Motor neuron (in vitro differentiated cells): Measurements from ENCODE around the gene ELMOD3. TPM values are rescaled to one million over a fixed set of nuclear protein-coding genes. Genes with fewer than 3 reads are reported as not detected.
A peak's percentile ranks its signal among the peaks of the same experiment; 100 is the strongest.
"Not testable (repeated sequence)": the region's sequence is repeated elsewhere in the genome, so short reads cannot be mapped to it uniquely, and the experiment has no call there.

ENCODE experiments used
- ATAC-seq, 8 experiments: fragments of 200-7000 bp; cut with Tn5 transposase; replicated peaks in 6 of 8; 2 replicates each; pipeline ENCODE4 v1.8.0; 2021; ENCODE audit warnings: mild to moderate bottlenecking in 8 of 8, moderate library complexity in 8 of 8
- H3K27ac ChIP-seq, 2 donors: fragments of 250-450 bp; sonication (Bioruptor Pico); 2 replicates each; pipeline ENCODE4 v1.9.0; 2021; ENCODE audit warnings: antibody characterized with exemption in 2 of 2, mild to moderate bottlenecking in 2 of 2, moderate library complexity in 1 of 2
- H3K4me1 ChIP-seq, 2 donors: fragments of 250-450 bp; sonication (Bioruptor Pico); replicated peaks in 1 of 2; 2 replicates each; pipeline ENCODE4 v1.6.1; 2021; ENCODE audit warnings: antibody characterized with exemption in 2 of 2, mild to moderate bottlenecking in 2 of 2, moderate library complexity in 1 of 2
- H3K4me3 ChIP-seq, 5 donors: fragments of 250-450 bp; sonication (Bioruptor Pico); 2 replicates each; pipeline ENCODE4 v1.9.0; 2021; ENCODE audit warnings: antibody characterized with exemption in 5 of 5, mild to moderate bottlenecking in 5 of 5, moderate library complexity in 4 of 5
- WGBS, 10 experiments: fragments of 450-650 bp; shearing (Covaris generic); methylation state at CpG; one replicate each; pipeline ENCODE4 v1.0.0; 2022; 5-methylcytosine and 5-hydroxymethylcytosine counted together
- in situ Hi-C, 9 experiments: fragments of 400-800 bp; cut with MboI; loops; one replicate each; pipeline ENCODE4 v1.15.0; 2021; ENCODE audit warnings: low sequenced_read_pairs in 9 of 9, low pct_unique_long_range_greater_than_20kb in 2 of 9; ENCODE audit not compliant: unreplicated experiment in 9 of 9
- total RNA-seq, 8 experiments: library from RNA; unstranded; fragments of 300-600 nt; gene quantifications; 2 replicates each; pipeline versions ENCODE4 v1.2.3 to v1.2.4, GENCODE V29; 2022

ELMOD3 gene
- total RNA-seq, 8 experiments from 2014 or later, result 15.4 to 21.1 (median 18.1) TPM

DNA sequence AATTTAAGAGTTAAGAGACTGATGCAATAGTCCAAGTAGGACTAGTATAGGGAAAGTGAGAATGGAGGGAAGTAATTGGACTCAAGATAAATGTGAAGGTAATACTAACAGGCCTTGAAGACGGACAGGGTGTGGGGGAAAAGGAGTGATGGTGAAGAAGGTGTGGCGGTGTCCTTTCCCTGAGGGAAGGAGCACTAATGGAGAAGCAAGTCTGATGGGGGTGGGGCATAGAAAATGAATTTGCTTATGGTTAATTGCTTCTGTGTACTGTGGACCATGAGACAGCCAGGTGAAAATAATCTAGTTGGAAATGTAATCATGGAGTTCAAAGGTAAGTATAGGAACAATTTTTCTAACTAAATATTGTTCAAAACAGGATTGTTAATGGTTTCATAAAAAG lies 19.6 kb upstream of the ELMOD3 start:
- Histone ChIP-seq H3K4me3 (no peak overlapping the region), H3K4me1 (no peaks in the 10 kb centered on the region), H3K27ac (no peak overlapping the region)
- ATAC-seq, result no peak
- in situ Hi-C loops, result no loop called here
- 20 to 100% (median 65%) methylated on average over 1 to 2 of the region's 2 CpGs; no CpG with 5 or more reads in 3 of the 10 experiments for WGBS, 10 experiments

DNA sequence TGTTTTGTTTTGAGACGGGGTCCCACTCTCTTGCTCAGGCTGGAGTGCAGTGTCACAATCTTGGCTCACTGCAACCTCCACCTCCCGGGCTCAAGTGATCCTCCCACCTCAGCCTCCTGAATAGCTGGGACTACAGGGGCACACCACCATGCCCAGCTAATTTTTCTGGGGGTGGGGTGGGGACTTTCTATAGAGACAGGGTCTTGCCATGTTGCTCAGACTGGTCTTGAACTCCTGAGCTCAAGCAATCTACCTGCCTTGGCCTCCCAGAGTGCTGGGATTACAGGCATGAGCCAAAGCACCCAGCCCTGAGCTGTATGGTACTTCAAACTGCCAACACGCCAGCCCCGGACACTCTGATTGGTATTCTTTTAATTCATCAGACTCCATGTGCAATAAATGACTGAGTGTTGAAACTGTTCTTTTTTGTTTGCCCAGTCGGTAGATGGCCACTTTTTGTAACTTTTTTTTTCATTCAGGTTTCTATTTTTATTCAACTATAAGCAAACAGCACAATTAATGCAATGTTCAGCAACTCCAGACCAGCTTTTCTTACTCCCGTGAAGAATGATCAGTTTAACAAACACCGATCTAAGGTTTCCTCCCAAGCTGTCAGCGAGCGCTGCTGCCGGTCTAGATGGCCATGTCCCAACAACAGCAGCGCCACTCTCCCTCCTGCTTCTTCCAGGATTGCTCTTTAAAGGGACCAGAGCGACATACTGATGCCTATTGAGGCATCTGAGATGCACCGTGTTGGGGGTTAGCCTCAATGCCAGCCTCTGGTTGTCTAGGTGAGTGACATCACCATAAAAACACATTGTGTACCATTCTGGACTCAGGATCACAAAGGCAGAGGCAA lies 14.3 kb upstream of the ELMOD3 start:
- 0 to 66% (median 38%) methylated on average over 1 to 12 of the region's 13 CpGs for WGBS, 10 experiments
- no peaks in the 10 kb centered on the region for H3K4me1 ChIP-seq

DNA sequence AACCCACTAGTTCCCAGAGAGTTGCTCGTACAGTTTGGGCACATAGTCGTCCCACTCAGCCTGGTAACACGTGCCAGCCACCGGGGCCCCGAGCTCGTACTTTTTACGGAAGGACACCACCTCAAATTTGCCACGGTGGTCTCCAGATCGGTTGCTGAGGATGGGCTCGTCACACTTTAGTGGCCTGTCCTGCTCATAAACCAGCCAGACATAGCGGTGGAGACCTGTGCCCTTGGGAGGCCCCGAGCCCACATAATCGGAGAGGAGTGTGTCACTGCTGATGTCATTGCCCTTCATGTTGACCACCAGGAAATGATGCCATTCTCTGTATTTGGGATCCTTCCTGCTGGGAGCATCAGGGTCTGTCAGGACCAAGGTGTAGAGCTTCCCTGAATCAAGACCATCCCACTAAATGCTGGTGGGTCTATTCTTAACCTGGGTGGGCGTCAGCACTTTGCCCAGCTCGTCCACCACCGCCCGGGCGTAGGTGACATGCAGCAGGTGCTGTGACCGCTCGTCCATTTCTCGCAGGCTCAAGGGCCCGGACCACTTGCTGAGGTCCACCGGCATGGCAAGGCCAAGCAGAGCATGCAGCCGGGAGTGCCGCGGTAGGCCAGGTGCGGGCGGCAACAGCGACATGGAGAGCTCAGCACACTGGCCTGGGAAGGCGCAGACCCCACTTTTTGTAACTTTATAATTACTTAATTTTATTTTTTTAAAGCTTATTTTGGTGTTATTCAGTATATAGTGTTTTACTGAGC lies 13.1 kb upstream of the ELMOD3 start:
- Histone ChIP-seq H3K4me3 (no peak overlapping the region), H3K27ac (no peak overlapping the region), H3K4me1 (no peaks in the 10 kb centered on the region)
- in situ Hi-C loops, result no loop called here
- peak in 2 of 8 experiments; percentile 37 to 42 for ATAC-seq
- 76 to 100% (median 100%) methylated on average over 1 to 9 of the region's 30 CpGs; no CpG with 5 or more reads in 1 of the 10 experiments for WGBS, 10 experiments

More for the DNA sequence above, 14.3 kb upstream of the ELMOD3 start:
- H3K27ac ChIP-seq, result no peak overlapping the region
- peak; percentile 43 to 80 (median 65) for ATAC-seq
- H3K4me3 ChIP-seq, result no peak overlapping the region
- in situ Hi-C loops, result no loop called here

DNA sequence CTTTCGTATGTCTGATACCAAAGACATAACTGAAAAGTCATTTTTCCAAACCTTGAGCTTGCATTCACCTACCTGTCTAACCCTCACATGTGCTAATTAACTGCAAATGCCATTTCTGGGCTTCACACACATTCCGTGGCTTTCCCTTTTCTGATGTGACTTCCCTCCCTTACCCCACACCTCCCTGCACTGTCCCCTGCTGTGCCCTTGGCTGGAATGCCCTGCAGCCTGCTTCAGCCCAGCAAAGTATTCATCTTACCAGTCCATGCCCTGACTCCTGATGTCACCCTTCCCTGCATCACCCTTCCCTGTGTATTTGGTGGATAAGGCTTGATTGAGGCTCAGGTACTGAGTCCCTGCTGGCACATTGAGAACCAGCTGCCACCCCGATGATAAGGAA lies 12.4 kb upstream of the ELMOD3 start:
- no peak for ATAC-seq
- Histone ChIP-seq H3K4me3 (no peak overlapping the region), H3K27ac (no peak overlapping the region), H3K4me1 (no peaks in the 10 kb centered on the region)
- 66 to 100% (median 72%) methylated on average over 1 to 3 of the region's 3 CpGs; no CpG with 5 or more reads in 3 of the 10 experiments for WGBS, 10 experiments
- in situ Hi-C loops, result no loop called here

DNA sequence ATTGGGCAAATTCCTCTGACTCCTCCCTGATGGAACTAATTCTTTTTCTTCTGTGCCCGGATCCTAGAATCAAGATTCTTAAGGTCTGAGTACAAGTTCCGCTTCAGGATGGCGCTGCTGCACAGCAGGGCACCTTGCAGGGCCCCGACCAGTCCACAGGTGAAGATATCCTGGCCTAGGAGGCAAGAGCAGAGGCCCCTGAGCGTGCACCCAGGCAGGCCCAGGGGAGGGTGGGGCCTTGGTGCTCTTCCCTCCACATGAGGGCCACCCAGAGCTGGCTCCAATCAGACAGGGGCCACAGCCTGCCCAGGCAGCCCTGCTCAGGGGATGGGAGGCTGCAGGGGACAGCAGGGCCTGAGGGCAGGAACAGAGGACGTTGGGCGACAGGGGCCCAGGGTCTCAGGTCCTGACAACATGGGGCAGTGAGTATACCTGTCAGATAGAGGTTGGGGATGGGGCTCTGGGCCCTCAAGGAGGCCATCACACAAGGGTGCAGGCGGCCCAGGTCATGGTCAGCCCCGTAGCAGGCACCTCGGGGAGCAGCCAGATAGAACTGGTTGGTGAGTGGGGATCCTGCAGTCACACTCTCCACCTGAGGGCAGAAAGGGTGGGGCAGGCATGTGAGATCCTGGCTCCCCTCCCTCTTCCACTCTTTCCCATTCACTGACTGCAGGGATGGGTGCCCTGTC lies 11.2 kb upstream of the ELMOD3 start:
- H3K4me3 ChIP-seq, H3K27ac ChIP-seq, in situ Hi-C loops, H3K4me1 ChIP-seq: not testable (repeated sequence)
- 60 to 100% (median 100%) methylated on average over 1 to 3 of the region's 10 CpGs; no CpG with 5 or more reads in 4 of the 10 experiments for WGBS, 10 experiments
- ATAC-seq, result peak in 1 of 8 experiments; percentile 21

DNA sequence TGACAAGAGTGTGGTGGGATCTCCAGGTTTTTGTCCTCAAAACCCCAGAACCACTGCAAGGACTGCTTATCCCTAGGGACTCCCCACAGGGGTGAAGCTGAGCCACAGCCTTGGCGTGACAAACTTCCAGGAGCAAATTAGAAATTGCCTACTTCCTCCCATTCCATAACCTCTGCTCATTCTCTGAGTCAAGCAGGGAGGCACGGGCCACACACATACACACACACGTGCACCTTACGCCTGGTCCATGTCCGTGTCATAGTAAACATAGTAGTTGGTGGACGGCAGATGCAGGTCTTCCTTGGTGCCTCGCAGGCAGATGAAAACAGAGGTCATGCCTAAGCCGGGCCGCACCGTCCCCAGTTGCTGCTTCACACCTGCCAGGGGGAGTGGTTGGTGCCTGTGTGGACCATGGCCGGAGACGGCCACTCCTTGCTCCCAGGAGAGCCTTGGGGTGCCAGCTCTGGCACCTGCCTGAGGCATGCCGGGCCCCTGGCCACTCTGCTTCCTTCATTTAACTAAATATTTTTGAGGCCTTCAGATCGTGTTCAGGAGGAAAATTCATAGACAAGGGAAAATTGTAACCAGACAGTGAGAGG lies 10.1 kb upstream of the ELMOD3 start:
- in situ Hi-C loops, result no loop called here
- WGBS, 10 experiments, result 20 to 100% (median 90%) methylated on average over 1 to 8 of the region's 14 CpGs; no CpG with 5 or more reads in 4 of the 10 experiments
- ATAC-seq, result no peak
- Histone ChIP-seq H3K4me1 (no peaks in the 10 kb centered on the region), H3K27ac (no peak overlapping the region), H3K4me3 (no peak overlapping the region)

DNA sequence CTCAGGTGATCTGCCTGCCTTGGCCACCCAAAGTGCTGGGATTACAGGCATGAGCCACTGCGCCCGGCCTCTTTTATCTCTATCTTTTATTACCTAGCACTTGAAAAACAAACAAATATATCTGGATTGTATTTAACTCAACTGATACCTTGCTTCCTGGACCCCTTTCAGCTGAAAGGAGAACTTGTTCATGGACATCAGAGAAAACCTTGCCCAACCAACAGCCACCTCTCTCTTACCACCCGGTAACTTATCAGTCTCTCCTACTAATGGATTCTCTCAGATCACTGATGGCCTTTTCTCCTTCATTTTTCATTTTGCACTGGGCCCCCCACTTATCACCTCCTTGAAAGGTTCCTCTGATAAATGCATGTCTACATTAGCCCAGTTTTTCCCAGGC lies 7.0 kb upstream of the ELMOD3 start:
- in situ Hi-C loops, result no loop called here
- no peak overlapping the region for H3K4me3 ChIP-seq
- H3K27ac ChIP-seq, result no peak overlapping the region
- no peaks in the 10 kb centered on the region for H3K4me1 ChIP-seq
- 81 to 100% (median 100%) methylated on average over 1 to 3 of the region's 3 CpGs; no CpG with 5 or more reads in 4 of the 10 experiments for WGBS, 10 experiments
- no peak for ATAC-seq

DNA sequence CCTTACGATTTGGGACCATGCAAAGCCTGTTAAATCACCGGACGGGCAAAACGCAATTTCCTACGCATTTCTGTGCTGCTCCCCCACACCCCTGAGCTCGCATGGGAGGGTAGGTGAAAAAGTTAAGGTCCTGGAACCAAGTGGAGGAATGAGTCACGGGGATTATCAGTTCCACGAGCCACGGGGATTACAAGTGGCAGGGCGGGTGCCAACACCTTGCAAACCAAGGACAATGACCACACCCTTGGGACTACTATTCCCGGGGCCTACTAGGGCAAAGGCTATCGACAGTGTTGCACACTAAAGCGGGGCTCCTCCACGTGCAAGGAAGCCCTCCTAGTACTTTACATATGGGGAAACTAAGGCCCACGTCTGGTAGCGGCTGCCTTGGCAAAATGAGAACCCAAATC lies 688 bp upstream of the ELMOD3 start:
- peak overlapping the region; percentile 21 to 28 for H3K27ac ChIP-seq
- peaks cover 11 to 13% of the 10 kb centered on the region in 2 donors for H3K4me1 ChIP-seq
- peak overlapping the region; percentile 57 to 97 (median 76) for H3K4me3 ChIP-seq
- WGBS, 10 experiments, result 0 to 80% (median 40%) methylated on average over 2 to 15 of the region's 16 CpGs; no CpG with 5 or more reads in 1 of the 10 experiments
- in situ Hi-C loops, result no loop called here
- peak; percentile 11 to 39 (median 22) for ATAC-seq

DNA sequence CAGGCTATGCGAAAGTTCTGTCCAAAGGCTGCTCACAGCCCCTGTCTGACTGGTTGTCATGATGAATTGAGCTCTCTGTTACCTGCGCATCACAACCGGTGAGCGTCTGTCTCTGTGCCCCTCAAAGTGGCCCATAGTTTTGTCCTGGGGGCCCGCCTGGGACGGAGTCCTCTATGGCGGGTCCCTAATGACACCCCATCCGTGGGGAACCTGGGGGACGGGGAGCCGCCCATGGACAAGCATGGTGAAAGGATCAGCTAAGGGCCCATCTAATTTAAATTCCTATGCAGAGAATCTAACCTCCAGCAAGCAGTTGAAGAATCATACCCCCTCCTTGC lies 473 bp downstream of the ELMOD3 start:
- in situ Hi-C loops, result no loop called here
- peak in 3 of 8 experiments; percentile 1 to 7 (median 3) for ATAC-seq
- Histone ChIP-seq H3K4me3 (peak overlapping the region; percentile 57 to 97 (median 76)), H3K4me1 (peaks cover 11 to 13% of the 10 kb centered on the region in 2 donors), H3K27ac (no peak overlapping the region)
- whole genome bisulfite sequencing, 10 experiments, result 0 to 45% (median 7%) methylated on average over 1 to 6 of the region's 10 CpGs; no CpG with 5 or more reads in 4 of the 10 experiments

DNA sequence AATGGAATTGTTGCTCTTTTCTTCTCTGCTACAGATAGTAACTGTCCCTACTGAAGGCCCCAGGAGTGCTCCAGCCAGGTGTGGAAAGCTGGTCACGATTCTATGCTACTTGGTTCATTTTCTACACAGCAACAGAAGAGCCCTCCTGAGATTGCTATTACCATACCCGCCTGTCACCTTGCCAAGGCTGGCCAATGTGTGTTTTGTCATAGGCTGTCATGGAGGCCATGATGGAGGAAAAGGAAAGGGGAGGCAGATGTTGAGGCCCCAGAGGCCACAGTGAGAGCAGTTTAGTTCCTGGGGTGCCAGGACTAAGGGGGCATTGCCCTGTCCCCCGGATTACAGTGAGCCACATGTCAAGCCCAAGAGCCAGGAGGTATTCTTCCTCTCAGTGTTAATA lies 952 bp downstream of the ELMOD3 start:
- Histone ChIP-seq H3K4me3 (peak overlapping the region; percentile 57 to 97 (median 76)), H3K4me1 (peaks cover 11 to 13% of the 10 kb centered on the region in 2 donors), H3K27ac (no peak overlapping the region)
- in situ Hi-C loops, result no loop called here
- WGBS, 10 experiments, result 46 to 100% (median 73%) methylated on average over 1 to 3 of the region's 3 CpGs; no CpG with 5 or more reads in 5 of the 10 experiments
- ATAC-seq, result no peak

DNA sequence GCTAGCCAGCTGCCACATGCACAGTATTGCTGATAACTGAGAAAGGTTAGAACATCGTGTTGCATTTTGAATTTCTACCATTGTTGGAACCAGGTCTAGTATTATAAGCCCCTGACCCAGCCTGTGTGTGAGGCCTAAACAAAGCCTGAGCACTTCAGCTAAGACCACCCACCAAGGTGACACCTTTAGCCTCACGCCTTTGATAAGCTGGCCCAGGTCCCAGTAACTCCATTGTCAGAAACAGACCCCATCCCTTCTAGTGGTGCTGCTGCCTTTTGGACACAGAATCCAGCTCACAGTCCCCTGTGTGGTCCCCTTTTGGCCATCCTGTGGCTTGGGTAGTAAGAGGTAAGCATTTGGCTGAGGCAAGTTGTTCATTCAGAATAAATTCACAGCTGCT lies 1.6 kb downstream of the ELMOD3 start:
- 82 to 100% (median 100%) methylated on average over 1 to 2 of the region's 2 CpGs; no CpG with 5 or more reads in 4 of the 10 experiments for WGBS, 10 experiments
- in situ Hi-C loops, result no loop called here
- Histone ChIP-seq H3K27ac (no peak overlapping the region), H3K4me1 (peaks cover 11 to 13% of the 10 kb centered on the region in 2 donors), H3K4me3 (no peak overlapping the region)
- no peak for ATAC-seq

DNA sequence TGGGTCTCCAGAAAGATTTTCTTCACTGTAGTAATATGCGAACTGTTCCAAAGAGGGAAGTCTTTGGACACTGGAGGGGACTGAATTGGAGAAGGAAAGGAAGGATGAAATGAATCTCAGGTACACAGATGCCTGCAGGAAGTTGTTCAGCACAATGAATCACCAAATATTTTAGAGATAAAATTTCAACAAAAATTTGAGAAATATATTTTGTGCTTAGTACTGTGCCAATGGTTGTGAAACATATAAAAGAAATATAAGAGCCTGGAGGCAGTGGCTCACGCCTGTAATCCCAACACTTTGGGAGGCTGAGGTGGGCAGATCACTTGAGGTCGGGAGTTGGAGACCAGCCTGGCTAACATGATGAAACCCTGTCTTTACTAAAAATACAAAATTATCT lies 3.2 kb downstream of the ELMOD3 start:
- whole genome bisulfite sequencing, 10 experiments, result 66 to 100% (median 97%) methylated on average over 1 to 3 of the region's 3 CpGs; no CpG with 5 or more reads in 4 of the 10 experiments
- ATAC-seq, result no peak
- Histone ChIP-seq H3K27ac (no peak overlapping the region), H3K4me3 (no peak overlapping the region), H3K4me1 (peaks cover 11 to 13% of the 10 kb centered on the region in 2 donors)
- in situ Hi-C loops, result no loop called here
